HFF-Myc (cell line): ENCODE measurements around the gene PIAS4.

ENCODE experiments used
- DNase-seq: peaks from one replicate; pipeline ENCODE4 v3.0.0-alpha.2; 2011; ENCODE audit warnings: low read depth; ENCODE audit errors: extremely low read depth
- H3K4me3 ChIP-seq: replicated peaks from 2 replicates; pipeline ENCODE4 v1.5.1; 2011; ENCODE audit warnings: low read depth, mild to moderate bottlenecking, control low read depth, low read length
- TF ChIP-seq, protein P1 (sequence below): IDR thresholded peaks from 2 replicates; pipeline ENCODE4 v1.5.1; 2012; ENCODE audit warnings: mild to moderate bottlenecking, low read depth, low read length, control low read depth; ENCODE audit errors: missing control alignments

Gene PIAS4

DNA sequence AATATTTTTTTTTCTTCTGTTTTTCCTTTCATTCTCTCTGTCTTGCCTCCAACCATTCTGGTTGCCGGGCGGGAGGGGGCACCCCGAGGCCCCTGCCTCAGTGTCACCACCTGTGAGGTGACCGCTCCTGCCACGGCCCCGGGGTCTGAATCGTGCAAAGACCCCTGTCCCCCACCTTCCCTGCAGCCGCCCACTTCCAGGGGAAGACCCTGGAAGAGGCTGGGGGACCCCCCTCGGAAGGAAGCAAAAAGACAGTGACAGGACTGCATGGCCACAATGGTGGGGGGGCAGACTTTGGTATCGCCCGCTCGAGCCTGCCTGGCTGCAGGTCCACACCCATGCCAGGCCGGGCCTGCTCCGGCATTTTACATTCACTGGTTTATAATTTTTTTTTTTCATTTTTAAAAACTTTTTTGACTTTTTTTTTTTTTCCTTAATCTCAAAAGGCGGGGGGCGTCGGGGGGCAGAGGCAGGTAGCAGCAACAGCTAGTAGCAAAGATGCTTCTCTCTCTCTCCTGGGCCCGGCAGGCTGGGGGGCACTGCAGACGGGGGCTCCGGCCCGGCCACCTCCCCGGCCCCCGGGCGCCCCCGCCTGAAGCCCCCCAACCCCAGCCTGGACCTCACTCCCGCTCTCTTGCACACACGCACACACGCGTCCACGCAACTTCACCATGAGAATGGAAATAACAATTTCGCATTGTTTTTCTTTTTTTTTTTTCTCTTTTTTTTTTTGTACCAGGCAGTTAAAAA is 36.6 kb downstream of the PIAS4 start:
- no peak overlapping the region for H3K4me3 ChIP-seq
- DNase-seq = no peak
- TF ChIP-seq, protein P1, sequence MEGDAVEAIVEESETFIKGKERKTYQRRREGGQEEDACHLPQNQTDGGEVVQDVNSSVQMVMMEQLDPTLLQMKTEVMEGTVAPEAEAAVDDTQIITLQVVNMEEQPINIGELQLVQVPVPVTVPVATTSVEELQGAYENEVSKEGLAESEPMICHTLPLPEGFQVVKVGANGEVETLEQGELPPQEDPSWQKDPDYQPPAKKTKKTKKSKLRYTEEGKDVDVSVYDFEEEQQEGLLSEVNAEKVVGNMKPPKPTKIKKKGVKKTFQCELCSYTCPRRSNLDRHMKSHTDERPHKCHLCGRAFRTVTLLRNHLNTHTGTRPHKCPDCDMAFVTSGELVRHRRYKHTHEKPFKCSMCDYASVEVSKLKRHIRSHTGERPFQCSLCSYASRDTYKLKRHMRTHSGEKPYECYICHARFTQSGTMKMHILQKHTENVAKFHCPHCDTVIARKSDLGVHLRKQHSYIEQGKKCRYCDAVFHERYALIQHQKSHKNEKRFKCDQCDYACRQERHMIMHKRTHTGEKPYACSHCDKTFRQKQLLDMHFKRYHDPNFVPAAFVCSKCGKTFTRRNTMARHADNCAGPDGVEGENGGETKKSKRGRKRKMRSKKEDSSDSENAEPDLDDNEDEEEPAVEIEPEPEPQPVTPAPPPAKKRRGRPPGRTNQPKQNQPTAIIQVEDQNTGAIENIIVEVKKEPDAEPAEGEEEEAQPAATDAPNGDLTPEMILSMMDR = no peak

DNA sequence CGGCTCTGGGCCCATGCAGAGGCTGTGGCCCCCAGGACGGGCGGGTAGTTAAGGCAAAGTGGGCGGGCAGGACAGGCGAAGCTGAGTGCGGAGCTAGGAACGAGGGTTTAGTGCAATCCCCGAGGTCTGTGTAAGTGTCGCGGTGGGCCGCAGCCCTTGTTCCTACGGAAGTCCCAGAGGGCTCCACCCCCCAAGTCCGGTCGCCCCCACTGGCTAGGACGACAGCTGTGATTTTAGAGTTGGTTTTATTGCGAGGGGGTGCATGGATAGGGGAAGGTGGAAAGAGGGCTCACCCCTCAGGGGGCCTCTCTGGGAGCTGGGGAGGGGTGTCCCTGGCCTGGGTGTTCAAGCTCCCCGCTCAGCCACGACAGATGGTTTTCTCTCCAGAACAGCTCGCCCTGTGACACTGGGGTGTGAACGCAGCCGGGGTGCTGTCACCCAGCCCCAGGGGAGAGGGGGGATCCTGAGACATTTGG is 37.5 kb downstream of the PIAS4 start:
- TF ChIP-seq, protein P1 = no peak
- DNase-seq = no peak

DNA sequence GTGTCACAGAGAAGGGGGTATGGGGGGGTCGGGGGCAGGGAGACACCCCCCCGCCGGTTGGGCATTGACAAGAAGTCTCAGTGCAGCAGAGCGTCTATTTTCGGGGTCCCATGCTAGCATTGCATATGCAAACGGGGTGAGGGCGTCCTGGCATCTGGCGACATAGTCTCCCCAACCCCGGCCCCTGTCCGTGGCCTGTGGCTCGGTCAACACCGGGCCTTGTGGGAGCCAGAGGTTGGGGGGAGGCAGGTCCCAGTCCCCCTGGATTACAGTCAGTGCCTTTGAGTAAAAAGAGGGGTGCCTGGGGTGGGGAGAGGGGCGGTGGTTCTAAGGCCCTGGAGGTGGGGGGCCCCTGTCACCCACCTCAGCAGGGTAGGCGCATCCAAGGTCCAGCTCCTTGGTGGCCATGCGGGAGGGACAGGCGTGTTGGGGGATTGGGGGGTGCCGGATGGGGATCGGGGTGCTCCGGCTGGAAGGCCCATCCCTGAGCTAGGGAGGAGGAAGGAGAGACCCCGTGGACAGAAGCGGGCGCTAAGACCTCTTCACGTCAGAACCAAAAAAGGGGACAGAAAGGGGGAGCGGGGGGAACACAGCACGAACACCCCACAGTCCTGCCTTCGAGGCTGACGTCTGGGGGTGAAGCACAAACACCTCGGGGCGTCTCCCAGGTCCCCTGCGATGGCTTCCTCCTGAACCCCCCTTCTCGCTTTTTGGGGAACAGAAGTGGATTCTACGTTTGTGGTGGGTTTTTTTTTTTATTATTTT is 38.2 kb downstream of the PIAS4 start:
- TF ChIP-seq, protein P1 = no peak

More for the DNA sequence above, 37.5 kb downstream of the PIAS4 start:
- no peak overlapping the region for H3K4me3 ChIP-seq

DNA sequence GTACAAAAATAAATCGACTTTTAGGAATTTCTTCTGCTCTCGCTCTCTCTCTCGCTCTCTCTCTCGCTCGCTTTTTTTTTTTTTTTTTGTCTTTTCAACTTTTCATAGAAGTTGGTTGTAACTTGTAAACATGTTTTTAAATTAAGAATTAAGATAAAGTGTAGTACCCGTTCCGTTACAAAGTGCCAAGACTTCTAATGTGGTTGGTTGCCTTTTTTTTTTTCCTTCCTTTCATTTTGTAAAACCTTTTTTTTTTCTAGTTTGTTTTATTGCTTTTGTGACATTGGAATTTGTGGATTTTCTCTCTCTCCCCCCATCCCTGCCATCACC is 38.8 kb downstream of the PIAS4 start:
- no peak for DNase-seq
- TF ChIP-seq, protein P1 = no peak
- H3K4me3 ChIP-seq = no peak overlapping the region

More for the DNA sequence above, 38.2 kb downstream of the PIAS4 start:
- H3K4me3 ChIP-seq = no peak overlapping the region
- DNase-seq = no peak

DNA sequence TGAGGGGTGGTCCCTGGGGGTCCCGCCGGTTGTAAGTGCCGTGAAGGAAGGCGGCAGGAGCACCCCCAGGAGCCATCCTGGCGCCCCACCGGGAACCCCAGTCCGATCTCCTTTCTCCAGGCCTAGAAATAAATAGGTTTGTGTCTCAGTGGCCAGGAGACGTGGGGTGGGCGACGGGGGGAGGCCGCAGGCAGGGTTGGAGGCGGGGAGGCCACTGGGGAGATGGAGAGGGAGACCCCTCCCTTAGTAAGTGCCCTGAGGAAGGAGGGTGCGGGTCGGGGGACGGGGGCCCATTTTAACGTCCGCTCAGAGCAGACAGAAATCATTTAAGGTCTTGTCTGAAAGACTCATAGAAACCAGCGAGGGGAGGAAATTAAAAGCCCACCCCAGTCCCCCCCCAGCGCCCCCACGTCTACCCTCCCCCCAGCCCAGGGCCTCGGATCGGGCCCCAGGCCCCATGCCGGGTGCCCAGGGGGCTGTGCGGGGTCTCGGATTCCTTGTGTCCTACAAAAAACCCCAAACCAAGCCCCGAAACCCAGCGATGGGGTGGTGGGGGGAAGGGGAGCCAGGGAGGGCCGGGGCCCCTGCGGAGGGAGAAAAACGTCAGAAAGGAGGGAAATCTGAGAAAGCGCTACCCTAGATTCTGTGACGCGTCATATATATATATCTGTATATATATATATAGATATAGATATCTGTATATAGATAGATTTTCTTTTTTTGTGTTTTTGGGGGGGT is 39.6 kb downstream of the PIAS4 start:
- no peak overlapping the region for H3K4me3 ChIP-seq
- TF ChIP-seq, protein P1 = no peak
- no peak for DNase-seq

DNA sequence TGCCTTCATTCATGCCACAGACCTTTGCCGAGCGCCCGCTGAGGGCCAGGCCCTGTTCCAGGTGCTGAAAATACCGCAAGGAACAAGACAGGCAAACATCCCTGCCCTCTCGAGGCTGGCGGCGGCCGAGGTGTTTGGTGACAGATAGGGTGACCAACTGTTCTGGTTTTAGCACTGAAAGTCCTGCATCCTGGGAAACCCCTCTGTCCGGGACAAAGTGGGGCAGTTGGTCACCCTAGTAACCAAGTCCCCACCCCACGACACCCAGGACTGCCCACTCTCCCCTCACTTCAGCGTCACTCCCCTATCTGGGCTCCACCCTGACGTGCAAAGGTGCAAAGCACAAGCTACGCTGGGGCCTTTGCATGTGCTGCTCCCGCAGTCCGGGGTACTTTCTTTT is 41.9 kb downstream of the PIAS4 start:
- no peak overlapping the region for H3K4me3 ChIP-seq
- no peak for DNase-seq
- TF ChIP-seq, protein P1 = no peak
